Fibroblast of lung (primary cell): ENCODE results near the gene NKAIN4. TPM values are rescaled to one million over a fixed set of nuclear protein-coding genes. Genes with fewer than 3 reads are reported as not detected.

Experiments used
- DNase-seq, 2 donors: peaks; one replicate each; pipeline versions ENCODE4 v3.0.0 to v3.0.0-alpha.2; 2010; ENCODE audit warnings: low read depth in 2 of 2
- H2AFZ ChIP-seq: 2 replicates; pipeline ENCODE4 v1.5.1; 2012; ENCODE audit warnings: low read length, control low read depth, inconsistent platforms
- H3K27ac ChIP-seq: 2 replicates; pipeline ENCODE4 v1.5.1; 2011; ENCODE audit warnings: low read length, control low read depth; ENCODE audit not compliant: insufficient read depth
- H3K27me3 ChIP-seq: 2 replicates; pipeline ENCODE4 v1.5.1; 2011; ENCODE audit warnings: mild to moderate bottlenecking, low read length; ENCODE audit not compliant: control insufficient read depth, insufficient read depth
- H3K36me3 ChIP-seq: 2 replicates; pipeline ENCODE4 v1.5.1; 2011; ENCODE audit warnings: low read length; ENCODE audit not compliant: control insufficient read depth, insufficient read depth
- H3K4me1 ChIP-seq: 2 replicates; pipeline ENCODE4 v1.5.1; 2011; ENCODE audit warnings: low read length; ENCODE audit not compliant: control insufficient read depth, insufficient read depth; ENCODE audit errors: extremely low read depth
- H3K4me2 ChIP-seq: 2 replicates; pipeline ENCODE4 v1.5.1; 2011; ENCODE audit warnings: low read length, control low read depth; ENCODE audit not compliant: insufficient read depth; ENCODE audit errors: extremely low read depth
- H3K4me3 ChIP-seq, 4 experiments: fragments of 200-600 bp in 1 of 4; sonication (generic) in 1 of 4; replicated peaks in 1 of 4; 2 replicates each; pipeline ENCODE4 v1.5.1; 2011 to 2016; ENCODE audit warnings: low read length in 4 of 4, low read depth in 3 of 4, mild to moderate bottlenecking in 3 of 4, control low read depth in 2 of 4, inconsistent platforms in 1 of 4, mixed read lengths in 1 of 4; ENCODE audit not compliant: insufficient read depth in 1 of 4; ENCODE audit errors: control extremely low read depth in 1 of 4
- H3K79me2 ChIP-seq: 2 replicates; pipeline ENCODE4 v1.5.1; 2012; ENCODE audit warnings: mild to moderate bottlenecking, low read length, inconsistent platforms; ENCODE audit not compliant: control insufficient read depth, insufficient read depth
- H3K9ac ChIP-seq: 2 replicates; pipeline ENCODE4 v1.5.1; 2011; ENCODE audit warnings: mild to moderate bottlenecking, low read length, control low read depth; ENCODE audit not compliant: insufficient read depth
- H3K9me3 ChIP-seq: 2 replicates; pipeline ENCODE4 v1.5.1; 2012; ENCODE audit warnings: low read depth, low read length; ENCODE audit not compliant: control insufficient read depth, insufficient read depth
- H4K20me1 ChIP-seq: 2 replicates; pipeline ENCODE4 v1.5.1; 2011; ENCODE audit warnings: low read length; ENCODE audit not compliant: control insufficient read depth, insufficient read depth; ENCODE audit errors: extremely low read depth
- CTCF ChIP-seq, 2 donors: IDR thresholded peaks in 1 of 2; conservative IDR thresholded peaks in 1 of 2; 1 replicate in 1 of 2; 2 replicates in 1 of 2; pipeline ENCODE4 v1.5.1; 2011 to 2012; ENCODE audit warnings: low read length in 2 of 2, control low read depth in 1 of 2, inconsistent platforms in 1 of 2, low read depth in 1 of 2, mild to moderate bottlenecking in 1 of 2
- EZH2 ChIP-seq: IDR thresholded peaks from 2 replicates; pipeline ENCODE4 v1.5.1; 2012; ENCODE audit warnings: low read length, control low read depth, mild to moderate bottlenecking; ENCODE audit errors: missing control alignments
- polyA plus RNA-seq, 2 donors: library from polyadenylated mRNA; depleted of rRNA in 1 of 2; stranded (reverse) in 1 of 2; unstranded in 1 of 2; fragments of >200 nt; gene quantifications; 2 replicates each; pipeline ENCODE4 v1.2.1, GENCODE V29; 2011 to 2012; ENCODE audit warnings: missing spikeins in 1 of 2
- total RNA-seq: library from RNA; depleted of rRNA; stranded (reverse); fragments of >200 nt; gene quantifications from 2 replicates; pipeline ENCODE4 v1.2.1, GENCODE V29; 2014

Gene NKAIN4
- total and polyA plus RNA-seq, 2 donors (not counting 1 experiment from before 2014, with no cell fraction given) = not detected

- peaks cover 17% of the 10 kb centered on the region for H3K79me2 ChIP-seq
- peaks cover 3% of the 10 kb centered on the region for H3K36me3 ChIP-seq
- no peaks in the 10 kb centered on the region for H3K27me3 ChIP-seq
- no peaks in the 10 kb centered on the region for H3K4me1 ChIP-seq
- H3K4me3 ChIP-seq = no peak overlapping the region
- H2AFZ ChIP-seq = no peak overlapping the region
- H4K20me1 ChIP-seq = peaks cover 4% of the 10 kb centered on the region
- H3K9ac ChIP-seq = no peak overlapping the region
- no peak overlapping the region for H3K4me2 ChIP-seq
- no peaks in the 10 kb centered on the region for H3K9me3 ChIP-seq
- DNase-seq = no peak
- H3K27ac ChIP-seq = no peak overlapping the region
- TF ChIP-seq CTCF (conservative IDR thresholded peaks at IDR 0.05 in 1 of 2, IDR thresholded peaks at IDR 0.05 in 1 of 2; ENCODE audit: low read depth in 1 of 2, low read length in 2 of 2) (no peak), EZH2 (no peak)
These were observed 59.5 kb downstream of the NKAIN4 start for GRCh38 chr20:63194797-63195173.

- Histone ChIP-seq H3K9ac (no peak overlapping the region), H3K4me2 (no peak overlapping the region), H3K4me3 (no peak overlapping the region), H3K27me3 (no peaks in the 10 kb centered on the region), H3K27ac (no peak overlapping the region), H3K9me3 (no peaks in the 10 kb centered on the region), H3K36me3 (peaks cover 3% of the 10 kb centered on the region), H3K79me2 (peaks cover 14% of the 10 kb centered on the region), H3K4me1 (no peaks in the 10 kb centered on the region), H4K20me1 (peaks cover 4% of the 10 kb centered on the region), H2AFZ (no peak overlapping the region)
- no peak for DNase-seq
- TF ChIP-seq EZH2 = no peak
- no peak for TF ChIP-seq CTCF (conservative IDR thresholded peaks at IDR 0.05 in 1 of 2, IDR thresholded peaks at IDR 0.05 in 1 of 2; ENCODE audit: low read depth in 1 of 2, low read length in 2 of 2)
These were observed 60.1 kb downstream of the NKAIN4 start for GRCh38 chr20:63194007-63194796.

- Histone ChIP-seq H2AFZ (no peak overlapping the region), H3K79me2 (peaks cover 7% of the 10 kb centered on the region), H3K4me3 (no peak overlapping the region), H3K36me3 (peaks cover 3% of the 10 kb centered on the region), H3K4me2 (no peak overlapping the region), H3K27me3 (no peaks in the 10 kb centered on the region), H4K20me1 (peaks cover 4% of the 10 kb centered on the region), H3K9me3 (no peaks in the 10 kb centered on the region), H3K27ac (no peak overlapping the region), H3K9ac (no peak overlapping the region), H3K4me1 (no peaks in the 10 kb centered on the region)
- DNase-seq = no peak
- TF ChIP-seq CTCF (conservative IDR thresholded peaks at IDR 0.05 in 1 of 2, IDR thresholded peaks at IDR 0.05 in 1 of 2; ENCODE audit: low read depth in 1 of 2, low read length in 2 of 2) (no peak), EZH2 (no peak)
These were observed 61.5 kb downstream of the NKAIN4 start for GRCh38 chr20:63192721-63193120.
